ENCODE measurements around the gene NPIPA1.
A peak's percentile ranks its signal among the peaks of the same experiment; 100 is the strongest.

The NPIPA1 gene

GRCh38 chr16:14955546-14956231 is 18.4 kb downstream of the NPIPA1 start:
- TF ChIP-seq, protein P1, sequence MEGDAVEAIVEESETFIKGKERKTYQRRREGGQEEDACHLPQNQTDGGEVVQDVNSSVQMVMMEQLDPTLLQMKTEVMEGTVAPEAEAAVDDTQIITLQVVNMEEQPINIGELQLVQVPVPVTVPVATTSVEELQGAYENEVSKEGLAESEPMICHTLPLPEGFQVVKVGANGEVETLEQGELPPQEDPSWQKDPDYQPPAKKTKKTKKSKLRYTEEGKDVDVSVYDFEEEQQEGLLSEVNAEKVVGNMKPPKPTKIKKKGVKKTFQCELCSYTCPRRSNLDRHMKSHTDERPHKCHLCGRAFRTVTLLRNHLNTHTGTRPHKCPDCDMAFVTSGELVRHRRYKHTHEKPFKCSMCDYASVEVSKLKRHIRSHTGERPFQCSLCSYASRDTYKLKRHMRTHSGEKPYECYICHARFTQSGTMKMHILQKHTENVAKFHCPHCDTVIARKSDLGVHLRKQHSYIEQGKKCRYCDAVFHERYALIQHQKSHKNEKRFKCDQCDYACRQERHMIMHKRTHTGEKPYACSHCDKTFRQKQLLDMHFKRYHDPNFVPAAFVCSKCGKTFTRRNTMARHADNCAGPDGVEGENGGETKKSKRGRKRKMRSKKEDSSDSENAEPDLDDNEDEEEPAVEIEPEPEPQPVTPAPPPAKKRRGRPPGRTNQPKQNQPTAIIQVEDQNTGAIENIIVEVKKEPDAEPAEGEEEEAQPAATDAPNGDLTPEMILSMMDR (IDR thresholded peaks at IDR 0.05), result no peak
- no peaks in the 10 kb centered on the region for H3K36me3 ChIP-seq
- H3K27me3 ChIP-seq, result no peaks in the 10 kb centered on the region
- no peaks in the 10 kb centered on the region for H3K9me3 ChIP-seq
- peak overlapping the region; percentile 43 for H3K27ac ChIP-seq
- H3K4me1 ChIP-seq (ENCODE audit: control insufficient read depth in 1 of 2, insufficient read depth in 1 of 2, low read depth in 1 of 2, low read length in 1 of 2), result peaks cover 37 to 46% of the 10 kb centered on the region in 2 experiments
- H3K4me3 ChIP-seq (ENCODE audit: low read depth in 1 of 2, low read length in 1 of 2), result no peak overlapping the region

- Histone ChIP-seq H3K36me3 (no peaks in the 10 kb centered on the region), H3K4me1 (ENCODE audit: control insufficient read depth in 1 of 2, insufficient read depth in 1 of 2, low read depth in 1 of 2, low read length in 1 of 2) (peaks cover 40 to 61% of the 10 kb centered on the region in 2 experiments), H3K27me3 (no peaks in the 10 kb centered on the region), H3K27ac (peak overlapping the region; percentile 46), H3K9me3 (no peaks in the 10 kb centered on the region), H3K4me3 (ENCODE audit: low read depth in 1 of 2, low read length in 1 of 2) (no peak overlapping the region)
- TF ChIP-seq, protein P1 (IDR thresholded peaks at IDR 0.05), result no peak
Measured at GRCh38 chr16:14957576-14958322, 20.5 kb downstream of the NPIPA1 start.

DNA sequence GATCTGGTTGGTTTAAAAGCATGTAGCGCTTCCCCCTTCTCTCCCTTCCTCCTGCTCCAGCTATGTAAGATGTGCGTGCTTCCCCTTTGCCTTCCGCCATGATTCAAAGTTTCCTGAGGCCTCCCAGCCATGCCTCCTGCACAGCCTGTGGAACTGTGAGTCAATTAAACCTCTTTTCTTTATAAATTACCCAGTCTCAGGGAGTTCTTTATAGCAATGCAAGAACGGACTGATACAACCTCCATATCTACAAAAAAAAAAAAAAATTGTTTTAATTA is 21.0 kb downstream of the NPIPA1 start:
- TF ChIP-seq, protein P1 (IDR thresholded peaks at IDR 0.05), result no peak
- Histone ChIP-seq H3K27ac (peak overlapping the region; percentile 46), H3K4me1 (ENCODE audit: control insufficient read depth in 1 of 2, insufficient read depth in 1 of 2, low read depth in 1 of 2, low read length in 1 of 2) (peaks cover 40 to 61% of the 10 kb centered on the region in 2 experiments), H3K27me3 (no peaks in the 10 kb centered on the region), H3K9me3 (no peaks in the 10 kb centered on the region), H3K4me3 (ENCODE audit: low read depth in 1 of 2, low read length in 1 of 2) (no peak overlapping the region), H3K36me3 (no peaks in the 10 kb centered on the region)

GRCh38 chr16:14958970-14959369 is 21.7 kb downstream of the NPIPA1 start:
- Histone ChIP-seq H3K4me1 (ENCODE audit: control insufficient read depth in 1 of 2, insufficient read depth in 1 of 2, low read depth in 1 of 2, low read length in 1 of 2) (peaks cover 40 to 61% of the 10 kb centered on the region in 2 experiments), H3K9me3 (no peaks in the 10 kb centered on the region), H3K4me3 (ENCODE audit: low read depth in 1 of 2, low read length in 1 of 2) (no peak overlapping the region), H3K36me3 (no peaks in the 10 kb centered on the region), H3K27me3 (no peaks in the 10 kb centered on the region), H3K27ac (peak overlapping the region; percentile 65)
- TF ChIP-seq, protein P1 (IDR thresholded peaks at IDR 0.05), result no peak

DNA sequence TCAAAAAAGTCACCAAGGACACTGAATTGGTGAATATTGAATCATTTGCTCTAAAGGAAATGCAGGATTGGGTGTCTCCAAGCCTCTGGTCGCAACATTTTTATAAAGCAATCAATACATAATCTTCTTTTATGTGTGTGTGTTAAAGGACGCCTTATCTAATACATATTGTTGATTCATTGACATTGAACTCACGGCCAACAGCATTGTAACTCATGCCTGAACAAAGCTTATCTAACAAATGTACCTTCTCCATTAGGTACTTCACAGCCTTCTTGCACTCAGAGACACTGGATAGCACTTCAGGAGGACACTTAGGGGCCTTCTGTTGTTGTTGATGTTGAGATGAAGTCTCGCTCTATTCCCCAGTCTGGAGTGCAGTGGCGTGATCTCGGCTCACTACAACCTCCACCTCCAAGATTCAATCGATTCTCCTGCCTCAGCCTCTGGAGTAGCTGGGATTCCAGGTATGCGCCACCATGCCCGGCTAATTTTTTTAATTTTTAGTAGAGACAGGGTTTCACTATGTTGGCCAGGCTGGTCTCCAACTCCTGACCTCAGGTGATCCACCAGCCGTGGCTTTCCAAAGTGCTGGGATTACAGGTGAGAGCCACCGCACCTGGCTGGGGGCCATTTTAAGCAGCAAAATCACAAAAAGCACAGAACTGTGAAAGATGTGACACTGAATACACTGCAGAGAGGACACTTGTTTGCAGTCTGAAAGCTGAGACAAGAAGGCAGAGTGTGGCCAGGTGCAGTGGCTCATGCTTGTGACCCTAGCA is 24.4 kb downstream of the NPIPA1 start:
- Histone ChIP-seq H3K9me3 (no peaks in the 10 kb centered on the region), H3K4me3 (ENCODE audit: low read depth in 1 of 2, low read length in 1 of 2) (no peak overlapping the region), H3K27ac (no peak overlapping the region), H3K4me1 (ENCODE audit: control insufficient read depth in 1 of 2, insufficient read depth in 1 of 2, low read depth in 1 of 2, low read length in 1 of 2) (peaks cover 27 to 43% of the 10 kb centered on the region in 2 experiments), H3K36me3 (no peaks in the 10 kb centered on the region), H3K27me3 (peaks cover 1% of the 10 kb centered on the region)
- TF ChIP-seq, protein P1 (IDR thresholded peaks at IDR 0.05), result no peak
